ENCODE measurements around the gene WDR86. TPM values are rescaled to one million over a fixed set of nuclear protein-coding genes. Genes with fewer than 3 reads are reported as not detected.

WDR86 gene
- polyA plus RNA-seq (ENCODE audit: insufficient read length in 4 of 4), result 10 to 100 TPM; 17.1 to 48.1 (median 26.0) TPM

DNA sequence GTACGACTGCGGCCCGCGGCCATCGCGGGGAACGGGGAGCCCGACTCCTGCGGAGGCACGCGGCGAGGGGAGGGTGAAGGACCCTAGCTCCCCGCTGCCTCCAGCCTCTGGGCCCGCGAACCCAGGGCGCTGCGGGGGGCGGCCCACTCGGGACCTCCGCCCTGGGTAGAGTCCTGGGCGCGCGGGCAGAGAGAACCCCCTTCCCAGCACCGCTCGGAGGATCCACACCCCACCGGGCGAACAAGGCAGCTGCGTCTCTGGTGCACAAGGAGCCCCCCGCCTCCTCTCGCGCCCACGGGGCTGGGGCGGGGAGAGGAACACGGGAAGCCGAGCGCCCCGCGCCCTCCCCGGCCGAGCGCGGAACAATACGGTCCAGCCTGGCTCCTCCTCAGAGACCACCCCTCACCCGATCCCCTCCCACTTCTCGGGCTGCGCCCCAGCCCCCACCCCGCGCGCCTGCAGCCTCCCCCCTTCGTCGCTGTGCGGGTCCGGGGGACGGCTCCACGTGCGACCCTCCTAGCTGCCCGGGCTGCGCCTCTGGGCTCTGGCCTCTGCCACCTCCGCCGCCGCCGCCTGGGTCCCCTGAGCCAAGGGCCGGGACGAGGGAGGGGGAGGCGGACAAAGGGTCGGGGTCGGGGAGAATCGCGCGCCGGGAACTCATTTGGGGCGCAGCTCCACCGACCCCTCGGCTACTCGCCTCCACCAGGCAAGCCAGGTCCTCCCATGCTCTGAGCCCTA, at the start of gene WDR86:
Gene WDR86 (minus strand): TSS at position 372 of the 738 bp plus-strand sequence. CDS start 449 bp downstream, outside the sequence.
- no peak for DNase-seq (ENCODE audit: low read depth in 4 of 4, low spot score in 3 of 4)

DNA sequence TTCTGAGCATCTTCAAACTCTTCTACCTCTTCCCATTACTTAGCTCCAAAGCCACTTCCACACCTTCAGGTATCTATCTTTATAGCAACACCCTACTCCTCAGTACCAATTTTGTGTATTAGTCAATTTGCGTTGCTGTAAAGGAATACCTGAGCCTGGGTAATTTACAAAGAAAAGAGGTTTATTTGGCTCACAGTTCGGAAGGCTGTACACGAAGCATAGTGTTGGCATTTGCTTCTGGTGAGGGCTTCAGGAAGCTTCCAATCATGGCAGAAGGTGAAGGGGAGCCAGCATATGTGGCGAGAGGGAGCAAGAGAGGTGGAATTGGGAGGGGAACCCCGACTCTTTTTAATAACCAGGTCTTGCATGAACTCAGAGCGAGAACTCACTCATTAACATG, 47.7 kb upstream of the WDR86 start:
- DNase-seq (ENCODE audit: low read depth in 4 of 4, low spot score in 3 of 4), result no peak

GRCh38 chr7:151456782-151457181, 46.9 kb upstream of the WDR86 start:
- DNase-seq (ENCODE audit: low read depth in 4 of 4, low spot score in 3 of 4), result no peak

DNA sequence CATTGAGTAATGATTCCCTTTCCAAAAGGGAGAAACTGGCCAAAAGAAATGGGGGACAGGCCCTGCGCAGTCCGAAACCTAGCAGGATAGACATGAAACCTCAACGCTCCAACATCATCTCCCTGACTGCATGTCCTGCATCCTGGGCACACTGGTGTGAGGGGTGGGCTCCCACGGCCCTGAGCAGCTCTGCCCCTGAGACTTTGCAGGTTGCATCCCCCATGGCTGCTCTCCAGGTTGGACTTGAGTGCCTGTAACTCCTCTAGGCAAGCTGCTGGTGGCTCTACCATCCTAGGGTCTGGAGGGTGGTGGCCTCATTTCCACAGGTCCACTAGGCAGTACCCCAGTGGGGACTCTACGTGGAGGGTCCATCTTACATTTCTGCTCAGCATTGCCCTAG, 46.4 kb upstream of the WDR86 start:
- DNase-seq (ENCODE audit: low read depth in 4 of 4, low spot score in 3 of 4), result no peak

DNA sequence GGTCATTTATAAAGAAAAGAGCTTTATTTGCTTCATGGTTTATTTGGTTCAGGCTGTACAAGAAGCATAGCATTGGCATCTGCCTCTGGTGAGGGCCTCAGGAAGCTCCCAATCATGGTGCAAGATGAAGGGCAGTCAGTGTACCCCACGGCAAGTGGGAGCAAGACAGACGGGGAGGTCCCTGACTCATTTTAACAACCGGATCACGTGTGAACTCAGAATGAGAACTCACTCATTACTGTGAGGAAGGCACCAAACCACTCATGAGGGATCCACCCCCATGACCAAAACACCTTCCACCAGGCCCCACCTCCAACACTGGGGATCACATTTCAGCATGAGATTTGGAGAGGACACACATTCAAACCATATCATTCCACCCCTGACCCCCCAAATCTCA, 45.9 kb upstream of the WDR86 start:
- DNase-seq (ENCODE audit: low read depth in 4 of 4, low spot score in 3 of 4), result no peak

- no peak for DNase-seq (ENCODE audit: low read depth in 4 of 4, low spot score in 3 of 4)
Observed at GRCh38 chr7:151454932-151455530, 45.2 kb upstream of the WDR86 start.

DNA sequence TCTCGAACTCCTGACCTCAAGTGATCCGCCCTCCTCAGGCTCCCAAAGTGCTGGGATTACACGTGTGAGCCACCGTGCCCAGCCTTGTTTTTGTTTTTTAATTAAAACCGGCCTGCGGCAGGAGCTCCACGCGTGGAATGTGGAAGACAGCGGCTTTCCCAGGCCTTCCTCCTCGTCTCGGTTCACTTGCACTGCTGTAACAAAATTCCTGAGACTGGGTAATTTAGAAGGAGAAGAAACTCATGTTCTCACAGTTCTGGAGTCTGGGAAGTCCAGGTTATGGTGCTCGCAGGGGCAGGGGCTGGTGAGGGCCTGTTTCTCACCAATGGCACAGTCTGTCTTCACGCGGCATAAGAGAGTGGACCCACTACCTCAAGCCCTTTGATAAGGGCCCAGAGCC, 44.5 kb upstream of the WDR86 start:
- DNase-seq (ENCODE audit: low read depth in 4 of 4, low spot score in 3 of 4), result no peak

DNA sequence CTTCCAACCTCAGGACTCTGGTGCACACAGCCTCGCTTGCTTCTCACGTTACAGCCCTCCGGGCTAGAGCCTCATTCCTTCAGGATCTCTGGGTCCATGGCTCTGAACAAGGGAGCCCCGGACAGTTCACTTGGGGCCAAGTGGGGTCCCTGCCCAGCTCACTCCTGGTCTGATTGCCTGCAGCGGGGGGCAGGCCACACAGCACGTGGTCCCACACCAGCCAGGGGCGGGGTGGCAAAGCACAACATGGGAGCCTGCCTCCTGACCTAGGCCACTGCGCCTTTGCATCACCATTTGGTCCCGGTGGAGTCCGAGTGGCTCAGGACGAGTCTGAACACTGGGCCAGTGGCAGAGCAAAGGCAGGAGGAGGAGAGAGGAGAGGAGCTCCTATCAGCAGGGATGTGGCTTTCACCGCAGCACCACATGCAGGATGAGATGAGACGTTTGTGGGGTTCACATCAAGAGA, 43.5 kb upstream of the WDR86 start:
- DNase-seq (ENCODE audit: low read depth in 4 of 4, low spot score in 3 of 4), result no peak

- DNase-seq (ENCODE audit: low read depth in 4 of 4, low spot score in 3 of 4), result no peak
Observed at GRCh38 chr7:151452680-151453325, 43.0 kb upstream of the WDR86 start.

GRCh38 chr7:151451626-151452571, 42.1 kb upstream of the WDR86 start:
- DNase-seq (ENCODE audit: low read depth in 4 of 4, low spot score in 3 of 4), result no peak

- DNase-seq (ENCODE audit: low read depth in 4 of 4, low spot score in 3 of 4), result no peak
Observed at GRCh38 chr7:151451156-151451555, 41.3 kb upstream of the WDR86 start.

DNA sequence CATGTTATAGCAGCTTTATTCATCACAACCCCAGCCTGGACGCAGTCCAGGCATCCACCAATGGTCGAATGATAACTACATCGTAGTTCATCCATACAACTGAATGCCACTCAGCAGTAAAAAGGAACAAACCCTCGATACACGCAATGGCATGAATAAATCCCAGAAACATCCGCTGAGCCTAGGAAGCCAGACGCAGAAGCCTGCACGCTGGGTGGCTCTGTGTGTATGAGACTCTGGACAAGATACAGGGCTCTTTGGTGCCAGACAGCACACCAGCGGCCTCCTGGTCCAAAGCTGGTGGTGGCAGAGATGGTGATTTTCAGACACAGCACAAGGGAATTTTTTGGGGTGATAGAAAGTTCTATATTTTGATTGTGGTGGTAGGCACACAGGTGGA, 40.2 kb upstream of the WDR86 start:
- DNase-seq (ENCODE audit: low read depth in 4 of 4, low spot score in 3 of 4), result no peak

DNA sequence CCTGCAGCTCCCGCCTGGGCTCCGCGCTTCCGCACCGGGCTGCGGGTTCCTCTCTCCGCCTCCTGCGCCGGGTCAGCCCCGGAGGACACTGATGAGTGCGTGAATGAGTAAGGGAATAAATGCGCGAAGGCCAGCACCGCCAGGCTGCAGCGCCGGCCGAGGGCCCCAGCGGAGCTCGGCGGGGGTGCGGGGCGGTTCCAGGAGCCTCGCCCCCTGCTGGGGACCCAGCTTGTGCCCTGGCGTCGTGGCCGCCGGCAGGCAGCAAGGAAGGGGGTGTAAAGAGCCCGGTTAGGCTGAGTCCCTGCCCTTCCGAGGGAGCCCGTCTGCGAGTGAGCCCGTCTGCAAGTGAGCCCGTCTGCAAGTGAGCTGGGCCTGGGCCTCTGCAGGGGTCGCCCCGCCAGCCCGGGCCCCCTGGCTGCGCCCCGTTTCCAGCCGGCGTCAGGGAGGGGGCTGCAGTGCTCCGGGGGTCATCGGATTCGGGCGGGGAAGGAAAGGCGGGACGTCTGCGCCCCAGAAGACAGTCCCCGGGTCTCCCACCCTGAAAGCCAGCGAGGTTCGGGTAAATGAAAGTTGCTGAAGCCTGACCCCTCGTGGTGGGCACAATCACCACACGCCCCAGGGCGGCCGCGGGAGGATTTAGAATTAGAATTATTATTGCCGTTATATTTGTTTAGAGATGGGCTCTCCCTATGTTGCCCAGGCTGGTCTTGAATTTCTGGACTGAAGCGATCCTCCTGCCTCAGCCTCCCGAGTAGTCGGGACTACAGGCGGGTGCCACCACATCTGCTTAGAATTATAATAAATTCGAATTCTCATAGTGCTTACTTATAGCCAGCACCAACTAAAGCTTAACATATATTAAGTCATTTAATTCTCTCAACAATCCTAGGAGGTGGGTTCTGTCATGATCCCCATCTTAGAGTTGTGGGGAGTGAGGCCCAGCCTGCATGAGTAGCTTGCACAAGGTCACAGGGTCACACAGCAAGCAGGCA, 38.7 kb upstream of the WDR86 start:
- DNase-seq (ENCODE audit: low read depth in 4 of 4, low spot score in 3 of 4), result no peak

DNA sequence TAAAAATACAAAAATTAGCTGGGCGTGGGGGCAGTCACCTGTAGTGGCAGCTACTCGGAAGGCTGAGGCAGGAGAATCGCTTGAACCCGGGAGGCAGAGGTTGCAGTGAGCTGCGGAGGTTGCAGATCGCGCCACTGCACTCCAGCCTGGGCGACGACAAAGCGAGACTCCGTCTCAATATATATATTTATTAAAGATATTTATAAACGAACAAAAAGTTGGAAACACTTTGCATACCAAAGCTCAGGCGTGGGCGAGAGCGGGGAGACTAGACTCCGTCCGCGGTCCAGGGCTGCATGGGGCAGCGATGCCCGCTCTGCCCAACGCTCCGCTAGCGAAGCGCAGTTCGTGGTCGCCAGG, 38.0 kb upstream of the WDR86 start:
- no peak for DNase-seq (ENCODE audit: low read depth in 4 of 4, low spot score in 3 of 4)

DNA sequence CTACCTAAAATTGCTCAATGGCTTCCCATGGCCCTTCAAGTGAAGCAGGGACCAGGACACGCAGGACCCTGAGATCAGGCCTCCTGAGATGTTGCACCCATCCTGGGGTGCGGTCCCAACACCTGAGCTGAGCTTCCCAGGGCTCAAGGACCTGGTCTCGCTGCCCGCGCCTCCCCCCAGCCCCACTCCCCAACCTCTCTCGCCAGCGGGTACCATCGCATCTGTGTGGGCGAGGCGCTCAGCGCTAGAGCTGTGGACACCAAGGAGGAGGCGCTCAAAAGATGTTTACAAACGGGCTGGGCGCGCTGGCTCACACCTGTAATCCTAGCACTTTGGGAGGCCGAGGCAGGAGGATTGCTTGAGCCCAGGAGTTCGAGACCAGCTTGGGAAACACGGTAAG, 37.5 kb upstream of the WDR86 start:
- no peak for DNase-seq (ENCODE audit: low read depth in 4 of 4, low spot score in 3 of 4)

DNA sequence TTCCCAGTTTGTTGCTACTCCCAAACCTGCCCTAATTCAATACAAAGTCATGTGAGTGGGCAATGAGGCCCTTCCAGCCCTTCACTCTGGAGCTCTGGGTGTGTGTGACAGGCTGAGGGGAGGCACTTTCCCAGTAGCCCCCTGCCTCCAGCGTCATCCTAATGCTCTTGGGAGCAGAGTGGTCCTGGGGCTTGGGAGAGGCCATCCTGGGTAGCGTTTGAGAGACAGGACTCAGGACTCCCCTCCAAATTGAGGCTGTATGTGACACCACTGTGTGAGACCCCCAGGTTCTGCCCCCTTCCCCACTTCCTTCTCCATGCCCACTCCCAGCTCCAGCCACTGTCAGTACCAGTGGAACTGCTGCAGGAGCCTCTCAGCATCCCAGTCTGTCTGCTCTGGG, 36.6 kb upstream of the WDR86 start:
- no peak for DNase-seq (ENCODE audit: low read depth in 4 of 4, low spot score in 3 of 4)

GRCh38 chr7:151444632-151445031, 34.8 kb upstream of the WDR86 start:
- no peak for DNase-seq (ENCODE audit: low read depth in 4 of 4, low spot score in 3 of 4)

DNA sequence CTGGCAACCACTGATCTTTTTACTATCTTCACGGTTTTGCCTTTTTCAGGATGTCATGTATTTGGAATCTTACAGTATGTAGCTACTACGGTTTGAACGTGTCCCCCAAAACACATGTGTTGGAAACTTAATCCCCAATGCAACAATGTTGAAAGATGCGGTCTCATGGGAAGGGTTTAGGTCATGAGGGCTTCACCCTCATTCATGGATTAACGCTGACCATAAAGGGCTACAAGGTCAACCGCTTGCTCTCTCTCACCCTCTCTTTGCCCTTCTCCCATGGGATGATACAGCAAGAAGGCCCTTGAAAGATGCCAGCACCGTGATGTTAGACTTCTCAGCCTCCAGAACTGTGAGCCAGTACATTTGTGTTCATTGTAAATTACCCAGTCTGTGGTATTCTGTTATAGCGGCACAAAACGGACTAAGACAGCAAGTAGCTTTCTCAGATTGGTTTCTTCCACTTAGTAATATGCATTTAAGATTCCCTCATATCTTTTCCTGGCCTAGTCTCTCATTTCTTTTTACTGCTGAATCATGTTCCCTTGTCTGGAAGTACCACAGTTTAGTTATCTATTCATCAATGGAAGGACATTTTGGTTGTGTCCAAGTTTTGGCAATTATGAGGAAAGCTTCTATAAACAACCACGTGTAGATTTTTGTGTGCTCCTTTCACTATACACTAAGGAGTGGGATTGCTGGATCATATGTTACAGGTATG, 33.1 kb upstream of the WDR86 start:
- no peak for DNase-seq (ENCODE audit: low read depth in 4 of 4, low spot score in 3 of 4)

Measured in left renal pelvis (tissue), 4 donors.